Left lung (tissue), 10 donors: ENCODE data around the gene DNAJC5. TPM values are rescaled to one million over a fixed set of nuclear protein-coding genes. Genes with fewer than 3 reads are reported as not detected.

ENCODE experiments used
- ATAC-seq: fragments of 200-7000 bp; cut with Tn5 transposase; one replicate; pipeline ENCODE4 v1.9.1; 2020; ENCODE audit warnings: moderate library complexity
- DNase-seq, 4 donors: peaks; one replicate each; pipeline ENCODE4 v3.0.0-alpha.2; 2013 to 2020
- H3K27ac ChIP-seq, 2 donors: fragments of 200-600 bp; sonication (generic) in 1 of 2; one replicate each; pipeline versions ENCODE4 v1.5.0 to v1.8.0; 2020 to 2021
- H3K27me3 ChIP-seq, 2 donors: fragments of 200-600 bp; sonication (generic) in 1 of 2; one replicate each; pipeline versions ENCODE4 v1.5.0 to v1.8.0; 2020 to 2021
- H3K36me3 ChIP-seq, 2 donors: fragments of 200-600 bp; sonication (generic) in 1 of 2; one replicate each; pipeline versions ENCODE4 v1.5.0 to v1.8.0; 2020 to 2021
- H3K4me1 ChIP-seq, 2 donors: fragments of 200-600 bp; one replicate each; pipeline ENCODE4 v1.8.0; 2021
- H3K4me3 ChIP-seq, 2 donors: fragments of 200-600 bp; sonication (generic) in 1 of 2; one replicate each; pipeline versions ENCODE4 v1.5.0 to v1.8.0; 2020 to 2021; ENCODE audit warnings: mild to moderate bottlenecking in 1 of 2
- H3K9me3 ChIP-seq, 2 donors: fragments of 200-600 bp; sonication (generic) in 1 of 2; one replicate each; pipeline versions ENCODE4 v1.5.0 to v1.8.0; 2020 to 2021
- intact Hi-C, 2 donors: fragments of 100-400 bp; cut with DNase I; formaldehyde crosslinking; loops; one replicate each; pipeline versions ENCODE4 v1.11.2 to v1.14.2; 2022
- polyA plus RNA-seq, 6 donors: library from polyadenylated mRNA; unstranded; fragments of 120-200 nt; gene quantifications; one replicate each; pipeline ENCODE4 v1.2.1, GENCODE V29; 2013; ENCODE audit not compliant: insufficient read length in 6 of 6
- total RNA-seq, 2 donors: library from RNA; stranded (reverse); fragmentation: NEBNext Ultra II Directional; extraction: Animal tissue kit (Norgen Biotek cat#: 25700); gene quantifications; one replicate each; pipeline ENCODE4 v1.2.1, GENCODE V29; 2021
- TF ChIP-seq, protein P1 (sequence below), 2 donors: fragments of 200-600 bp; sonication (generic) in 1 of 2; IDR thresholded peaks; one replicate each; pipeline versions ENCODE4 v1.5.0 to v1.8.0; 2021; ENCODE audit warnings: antibody characterized with exemption in 2 of 2
- donor health status: DM: no; HTN: yes; CAD: no.
- donor health status: DM: no; HTN: no; CAD: no.

DNAJC5 gene
- total and polyA plus RNA-seq, 8 donors: 17.5 to 59.5 (median 25.3) TPM

DNA sequence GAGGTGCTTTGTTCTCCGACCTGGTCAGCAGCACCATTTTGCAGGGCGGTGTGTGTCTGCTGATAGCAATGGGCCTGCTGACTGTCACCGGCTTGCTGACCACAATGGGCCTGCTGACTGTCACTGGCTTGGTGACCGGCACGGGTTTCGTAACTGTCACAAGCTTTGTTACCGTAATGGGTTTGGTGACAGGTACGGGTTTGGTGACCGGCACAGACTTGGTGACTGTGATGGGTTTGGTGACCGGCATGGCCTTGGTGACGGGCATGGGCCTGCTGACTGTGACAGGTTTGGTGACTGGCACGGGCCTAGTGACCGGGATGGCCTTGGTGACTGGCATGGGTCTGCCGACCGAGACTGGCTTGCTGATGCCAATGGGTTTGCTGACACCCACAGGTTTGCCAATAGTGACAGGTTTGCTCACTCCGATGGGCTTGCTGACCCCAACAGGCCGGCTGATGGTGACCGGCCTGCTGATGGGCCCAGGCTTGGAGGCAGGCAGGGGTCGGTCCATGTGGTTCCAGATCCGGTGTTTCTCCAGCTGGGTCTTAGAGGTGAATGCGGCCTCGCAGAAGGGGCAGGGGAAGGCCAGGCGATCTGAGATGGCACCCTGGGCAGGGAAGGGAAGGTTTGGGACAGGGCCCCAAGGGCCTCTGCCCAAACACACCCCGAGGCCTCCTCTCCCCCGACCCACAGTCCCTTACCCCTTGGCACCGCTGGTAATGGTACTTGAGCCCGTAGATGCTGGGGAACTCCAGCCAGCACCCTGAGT, 71.4 kb downstream of the DNAJC5 start:
- no peaks in the 10 kb centered on the region for H3K9me3 ChIP-seq
- DNase-seq: peak in 1 of 4 donors; percentile 49
- peaks cover 0 to 51% of the 10 kb centered on the region in 2 donors for H3K36me3 ChIP-seq
- ATAC-seq: no peak
- H3K4me3 ChIP-seq: no peak overlapping the region
- intact Hi-C loops: no loop called here
- TF ChIP-seq, protein P1, sequence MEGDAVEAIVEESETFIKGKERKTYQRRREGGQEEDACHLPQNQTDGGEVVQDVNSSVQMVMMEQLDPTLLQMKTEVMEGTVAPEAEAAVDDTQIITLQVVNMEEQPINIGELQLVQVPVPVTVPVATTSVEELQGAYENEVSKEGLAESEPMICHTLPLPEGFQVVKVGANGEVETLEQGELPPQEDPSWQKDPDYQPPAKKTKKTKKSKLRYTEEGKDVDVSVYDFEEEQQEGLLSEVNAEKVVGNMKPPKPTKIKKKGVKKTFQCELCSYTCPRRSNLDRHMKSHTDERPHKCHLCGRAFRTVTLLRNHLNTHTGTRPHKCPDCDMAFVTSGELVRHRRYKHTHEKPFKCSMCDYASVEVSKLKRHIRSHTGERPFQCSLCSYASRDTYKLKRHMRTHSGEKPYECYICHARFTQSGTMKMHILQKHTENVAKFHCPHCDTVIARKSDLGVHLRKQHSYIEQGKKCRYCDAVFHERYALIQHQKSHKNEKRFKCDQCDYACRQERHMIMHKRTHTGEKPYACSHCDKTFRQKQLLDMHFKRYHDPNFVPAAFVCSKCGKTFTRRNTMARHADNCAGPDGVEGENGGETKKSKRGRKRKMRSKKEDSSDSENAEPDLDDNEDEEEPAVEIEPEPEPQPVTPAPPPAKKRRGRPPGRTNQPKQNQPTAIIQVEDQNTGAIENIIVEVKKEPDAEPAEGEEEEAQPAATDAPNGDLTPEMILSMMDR (IDR thresholded peaks at IDR 0.05): no peak
- peaks cover 0 to 6% of the 10 kb centered on the region in 2 donors for H3K27me3 ChIP-seq
- H3K4me1 ChIP-seq: peaks cover 13 to 21% of the 10 kb centered on the region in 2 donors
- no peak overlapping the region for H3K27ac ChIP-seq

- ATAC-seq (no peak), DNase-seq (peak in 1 of 4 donors; percentile 54)
- TF ChIP-seq, protein P1 (IDR thresholded peaks at IDR 0.05): no peak
- H3K4me1 ChIP-seq: peaks cover 13 to 21% of the 10 kb centered on the region in 2 donors
- no peaks in the 10 kb centered on the region for H3K9me3 ChIP-seq
- intact Hi-C loops: no loop called here
- peaks cover 0 to 6% of the 10 kb centered on the region in 2 donors for H3K27me3 ChIP-seq
- H3K27ac ChIP-seq: no peak overlapping the region
- peaks cover 0 to 45% of the 10 kb centered on the region in 2 donors for H3K36me3 ChIP-seq
- H3K4me3 ChIP-seq: no peak overlapping the region
Measured at GRCh38 chr20:63966944-63967322, 72.0 kb downstream of the DNAJC5 start.

- DNase-seq: peak in 1 of 4 donors; percentile 72
- Histone ChIP-seq H3K9me3 (no peaks in the 10 kb centered on the region), H3K4me1 (peaks cover 13 to 26% of the 10 kb centered on the region in 2 donors), H3K27me3 (peaks cover 0 to 6% of the 10 kb centered on the region in 2 donors), H3K27ac (no peak overlapping the region), H3K36me3 (peaks cover 0 to 39% of the 10 kb centered on the region in 2 donors), H3K4me3 (no peak overlapping the region)
- ATAC-seq: no peak
- intact Hi-C loops: no loop called here
- TF ChIP-seq, protein P1 (IDR thresholded peaks at IDR 0.05): no peak
Measured at GRCh38 chr20:63967330-63968135, 72.6 kb downstream of the DNAJC5 start.

DNA sequence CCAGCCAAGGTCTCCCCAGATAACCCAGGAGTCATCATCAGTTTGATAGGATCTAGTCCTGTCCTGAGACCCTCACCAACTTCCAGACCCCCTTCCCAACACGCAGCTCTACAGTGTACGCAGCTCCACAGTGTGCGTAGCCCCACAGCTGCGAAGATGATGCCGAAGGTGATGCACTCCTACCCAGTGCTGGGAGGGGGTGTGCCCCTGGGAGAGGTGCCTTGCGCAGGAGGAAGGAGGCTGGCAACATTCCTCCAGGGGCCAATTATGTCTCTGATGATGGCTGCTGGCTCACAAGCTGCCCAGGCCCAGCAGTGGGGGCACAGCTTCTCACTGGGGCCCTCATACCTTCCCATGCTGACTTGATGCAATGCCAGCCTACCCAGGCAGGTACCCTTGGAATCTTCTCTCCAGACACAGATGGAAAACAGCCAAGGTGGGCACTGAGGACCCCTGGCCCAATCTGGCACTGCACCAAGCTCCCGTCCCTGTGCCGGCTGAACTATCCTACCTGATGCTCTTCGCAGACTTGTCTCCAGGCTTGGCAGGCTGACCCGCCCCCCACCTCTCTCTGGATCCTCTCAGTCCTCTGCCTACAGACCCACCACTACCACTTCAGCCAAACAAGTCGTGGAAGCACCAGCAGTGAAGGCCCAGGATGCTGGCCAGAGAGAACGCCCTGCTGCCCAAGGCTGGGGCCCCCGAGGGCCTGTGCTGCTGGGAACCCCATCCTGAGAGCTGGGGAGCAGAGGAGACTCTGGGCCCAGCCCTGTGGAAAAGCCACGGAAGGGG, 73.4 kb downstream of the DNAJC5 start:
- H3K4me1 ChIP-seq: peaks cover 13 to 28% of the 10 kb centered on the region in 2 donors
- H3K9me3 ChIP-seq: no peaks in the 10 kb centered on the region
- peak in 1 of 4 donors; percentile 58 for DNase-seq
- peaks cover 0 to 31% of the 10 kb centered on the region in 2 donors for H3K36me3 ChIP-seq
- ATAC-seq: no peak
- peak overlapping the region in 1 of 2 donors; percentile 37 for H3K27ac ChIP-seq
- TF ChIP-seq, protein P1 (IDR thresholded peaks at IDR 0.05): no peak
- H3K27me3 ChIP-seq: peaks cover 0 to 6% of the 10 kb centered on the region in 2 donors
- peak overlapping the region; percentile 53 to 54 for H3K4me3 ChIP-seq
- intact Hi-C loops: no loop called here
